Glomerular visceral epithelial cell (primary cell): ENCODE results near the gene MAST4.

Experiments
- DNase-seq: peaks from one replicate; pipeline ENCODE4 v3.0.0-alpha.2; 2016; ENCODE audit errors: extremely low spot score

The MAST4 gene

GRCh38 chr5:67206461-67206860, 610.3 kb downstream of the MAST4 start:
- DNase-seq: no peak

DNA sequence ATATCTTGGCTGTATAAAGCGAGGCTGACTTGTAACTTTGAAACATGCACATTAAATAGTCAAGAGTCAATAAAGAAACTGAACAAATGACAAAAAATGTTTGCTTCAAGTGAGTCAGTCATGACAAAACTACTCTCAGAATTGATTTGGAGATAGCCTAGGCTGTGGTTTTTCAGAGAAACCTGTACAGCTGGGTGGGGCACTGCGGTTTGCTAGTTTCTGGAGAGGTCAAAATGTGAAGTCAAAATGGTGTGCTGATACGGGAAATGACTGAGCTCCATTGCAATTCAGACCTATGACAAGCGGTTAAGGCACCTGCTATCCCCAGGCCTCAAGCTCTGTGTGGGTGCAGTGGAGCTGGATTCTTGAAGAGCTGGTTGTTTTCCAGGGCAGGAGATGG, 610.7 kb downstream of the MAST4 start:
- peak; percentile 26 for DNase-seq

DNA sequence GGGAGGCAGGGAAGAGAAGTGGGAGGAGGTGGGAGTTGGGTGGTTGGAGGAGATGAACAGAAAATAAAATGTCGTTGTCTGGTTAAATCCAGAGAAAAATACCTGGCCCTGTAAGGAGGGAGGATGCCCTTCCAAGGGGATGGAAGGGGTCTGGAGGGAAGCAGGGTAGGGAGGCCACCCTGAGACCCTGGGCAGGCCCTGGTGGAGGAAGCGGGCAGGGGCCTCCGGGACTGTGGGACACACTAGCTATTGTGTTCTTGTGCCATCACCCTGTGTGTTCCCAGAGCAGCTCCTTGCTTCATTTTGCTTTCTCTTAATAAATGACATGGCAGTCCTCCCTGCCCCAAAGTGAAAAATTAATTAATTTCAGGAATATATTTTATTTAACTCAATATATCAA, 612.2 kb downstream of the MAST4 start:
- no peak for DNase-seq

DNA sequence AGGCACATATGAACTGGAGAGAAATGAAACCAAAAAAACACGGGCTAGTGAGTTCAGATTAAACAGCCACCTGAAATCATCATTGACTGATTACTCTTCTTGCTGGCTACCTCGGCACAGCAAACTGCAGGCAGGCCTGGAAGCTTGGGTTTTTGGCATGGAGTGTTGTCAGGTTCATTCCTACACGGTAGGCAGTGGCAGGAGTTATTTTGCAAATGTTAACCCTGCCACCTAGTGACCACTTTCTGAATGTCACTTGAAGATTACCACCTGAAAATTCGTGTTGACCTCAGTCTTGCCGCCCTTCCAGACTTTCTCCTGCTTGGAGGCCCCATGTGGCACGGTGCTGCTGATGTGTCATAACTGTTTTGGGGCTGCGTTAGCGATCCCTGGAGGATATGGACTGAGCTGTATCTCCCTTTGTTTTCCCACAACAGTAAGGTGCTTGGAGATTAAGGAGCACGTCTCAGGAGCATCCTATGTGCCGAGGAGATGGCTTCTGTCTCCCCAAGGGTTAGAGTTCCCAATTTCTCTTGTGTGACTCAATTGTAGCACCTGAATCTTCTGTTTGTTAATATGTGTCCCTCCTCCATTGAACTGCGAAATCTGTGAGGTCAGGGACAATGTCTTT, 613.1 kb downstream of the MAST4 start:
- DNase-seq: peak; percentile 72

GRCh38 chr5:67211926-67212325, 615.7 kb downstream of the MAST4 start:
- DNase-seq: peak; percentile 29

DNA sequence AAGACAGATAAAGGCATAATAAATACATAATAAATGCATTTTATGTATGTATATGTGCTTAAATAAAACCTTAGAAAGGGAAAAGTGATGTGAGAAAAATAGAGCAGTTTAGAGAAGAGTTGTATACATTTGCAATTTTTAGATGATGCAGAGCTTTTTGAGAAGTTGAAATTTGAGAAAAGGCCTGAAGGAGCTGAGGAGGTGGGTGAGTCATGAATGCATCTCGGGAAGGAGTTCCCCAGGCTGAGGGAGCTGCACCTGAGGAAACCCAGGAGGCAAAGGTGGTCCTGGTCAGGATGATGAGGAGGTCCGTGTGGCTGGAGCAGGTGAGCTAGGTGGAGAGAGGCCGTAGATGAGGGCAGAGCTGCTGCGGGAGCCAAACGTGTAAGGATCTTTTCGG, 617.8 kb downstream of the MAST4 start:
- no peak for DNase-seq

DNA sequence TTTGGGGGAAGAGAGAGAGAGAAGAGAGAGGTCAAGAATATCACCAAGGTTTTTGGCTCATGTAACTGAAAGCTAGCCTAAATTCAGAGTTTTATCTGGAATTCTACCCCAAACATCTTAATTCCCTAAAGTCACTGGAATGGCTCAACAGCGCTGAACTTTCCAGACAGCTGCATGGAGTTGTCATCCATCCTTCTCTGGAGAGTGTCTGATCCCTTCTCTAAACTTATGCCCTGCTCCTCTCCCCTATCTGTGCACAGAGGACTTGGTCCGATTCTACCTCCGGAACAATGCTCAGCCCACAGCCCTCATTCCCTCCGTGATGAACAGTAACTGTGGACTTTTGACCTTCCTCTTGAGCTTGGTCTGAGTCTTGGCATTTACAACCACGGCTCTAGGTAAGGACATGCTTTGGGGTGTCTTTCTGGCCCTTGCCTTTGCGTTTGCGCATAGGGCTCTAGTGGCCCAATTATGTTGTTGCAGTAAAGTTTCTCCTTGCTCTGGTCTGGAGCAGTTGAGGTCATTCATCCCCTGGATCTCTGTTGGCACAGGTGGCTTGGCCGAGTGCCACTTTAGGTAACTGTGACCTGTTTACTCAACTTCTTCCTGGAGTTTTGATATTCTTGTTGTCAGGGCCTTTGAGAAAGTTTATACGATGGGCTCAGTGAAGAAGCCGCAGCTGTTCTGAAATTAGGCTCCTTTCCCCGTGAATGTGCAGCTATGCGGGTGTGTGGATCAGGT, 618.7 kb downstream of the MAST4 start:
- DNase-seq: no peak

DNA sequence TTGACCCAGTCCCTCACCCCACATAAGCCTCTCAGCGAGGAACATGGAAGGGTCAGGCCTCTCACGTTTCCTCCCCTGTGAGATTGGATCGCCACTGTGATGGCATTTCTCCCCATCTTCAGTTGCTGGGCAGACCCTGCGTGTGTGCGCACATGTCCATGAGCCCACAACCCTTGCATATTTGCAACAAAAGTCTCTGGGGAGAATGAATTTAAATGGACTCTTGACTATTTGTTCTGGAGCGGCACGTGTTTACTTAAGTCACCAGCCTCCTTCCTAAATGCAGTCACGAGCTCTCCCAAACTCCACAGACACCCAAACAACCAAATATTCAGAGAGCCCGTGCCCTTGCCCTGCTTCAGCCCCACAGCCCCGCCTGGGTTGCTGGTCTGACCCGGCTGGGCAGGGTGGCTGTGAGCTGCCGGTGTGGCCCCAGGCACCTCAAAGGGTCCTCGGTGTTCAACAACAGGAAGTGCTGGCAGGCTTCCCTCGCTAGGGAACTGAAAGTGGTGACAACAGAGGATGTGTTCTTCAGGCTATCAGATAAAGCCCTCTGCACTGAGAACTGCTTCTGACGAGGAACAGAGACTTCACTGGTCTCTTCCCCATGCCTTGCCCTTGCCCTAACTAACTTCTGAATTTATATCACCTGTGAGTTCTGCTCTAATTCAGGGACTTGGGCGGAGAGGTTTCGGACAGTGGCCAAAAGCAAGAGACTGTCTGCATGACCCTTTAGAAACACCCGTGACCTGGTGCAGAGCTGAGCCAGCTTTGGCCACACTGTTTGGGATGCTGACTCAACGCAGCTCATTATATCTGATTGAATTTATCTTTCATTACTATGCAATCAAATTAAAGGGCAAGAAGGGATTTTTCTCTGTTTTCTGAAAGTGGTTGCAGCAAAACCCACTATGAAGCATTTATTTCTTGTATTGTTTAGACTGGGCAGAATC, 619.6 kb downstream of the MAST4 start:
- no peak for DNase-seq

- no peak for DNase-seq
Observed at GRCh38 chr5:67216564-67216963, 620.4 kb downstream of the MAST4 start.
